GM12878 (cell line): ENCODE data around the gene BCR. TPM values are rescaled to one million over a fixed set of nuclear protein-coding genes. Genes with fewer than 3 reads are reported as not detected.

Experiments used
- ATAC-seq: fragments of 200-7000 bp; cut with Tn5 transposase; 3 replicates; pipeline ENCODE4 v1.9.1; 2020; ENCODE audit warnings: mild to moderate bottlenecking, moderate library complexity
- BruUV-seq: library from RNA; stranded (reverse); fragments of 400-500 nt; replicated peaks from 2 replicates; lab custom pipeline; 2021; lab: Mats Ljungman, UMichigan
- CTCF ChIA-PET: fragments of 300-600 bp; sonication (Branson Sonifier 250); formaldehyde crosslinking; extraction: SDS; loops from one replicate; lab custom pipeline; 2021; ENCODE audit warnings: inconsistent platforms; lab: Yijun Ruan, JAX
- POLR2A ChIA-PET: fragments of 350-600 bp; formaldehyde crosslinking; extraction: SDS; loops from one replicate; lab custom pipeline; 2021; ENCODE audit warnings: inconsistent platforms; lab: Charles Lee
- RAD21 ChIA-PET: fragments of 300-600 bp; sonication (Branson Sonifier 250); formaldehyde crosslinking; loops from one replicate; lab custom pipeline; 2023; ENCODE audit warnings: antibody characterized with exemption; ENCODE audit not compliant: unreplicated experiment; lab: Charles Lee
- SMC1A ChIA-PET: fragments of 300-600 bp; sonication (Branson Sonifier 250); formaldehyde crosslinking; loops from one replicate; lab custom pipeline; 2023; ENCODE audit not compliant: unreplicated experiment, uncharacterized antibody; lab: Charles Lee
- DNase-seq: peaks from one replicate; pipeline ENCODE4 v3.0.0-alpha.2; 2011; ENCODE audit warnings: low read depth, low spot score
- FAIRE-seq: peaks from 3 replicates; lab custom pipeline; 2011; peaks lifted over from hg19 to GRCh38; lab: Jason Lieb, UNC
- H2AFZ ChIP-seq: 2 replicates; pipeline ENCODE4 v1.6.0; 2011; ENCODE audit warnings: low read depth, low read length, control low read depth; ENCODE audit not compliant: control insufficient read depth
- H3K27ac ChIP-seq: 2 replicates; pipeline ENCODE4 v1.5.1; 2011; ENCODE audit warnings: control low read depth; ENCODE audit not compliant: control insufficient read depth, insufficient read depth
- H3K27me3 ChIP-seq, 2 experiments: replicated peaks in 1 of 2; 2 replicates each; pipeline versions ENCODE4 v1.6.0 to v1.6.1; 2011; ENCODE audit warnings: low read length in 1 of 2; ENCODE audit not compliant: control insufficient read depth in 2 of 2, insufficient read depth in 2 of 2
- H3K36me3 ChIP-seq, 2 experiments: 2 replicates each; pipeline ENCODE4 v1.5.1; 2011; ENCODE audit warnings: low read length in 1 of 2; ENCODE audit not compliant: control insufficient read depth in 2 of 2, insufficient read depth in 2 of 2
- H3K4me1 ChIP-seq: 2 replicates; pipeline ENCODE4 v1.6.1; 2011; ENCODE audit warnings: mild to moderate bottlenecking, low read length, moderate library complexity, mixed read lengths; ENCODE audit not compliant: control insufficient read depth, insufficient read depth
- H3K4me2 ChIP-seq: 2 replicates; pipeline ENCODE4 v1.6.0; 2011; ENCODE audit warnings: control low read depth; ENCODE audit not compliant: control insufficient read depth, insufficient read depth
- H3K4me3 ChIP-seq: fragments of 200-600 bp; sonication (generic); 2 replicates; pipeline ENCODE4 v1.5.1; 2016
- H3K79me2 ChIP-seq: 2 replicates; pipeline ENCODE4 v1.6.0; 2011; ENCODE audit warnings: low read length; ENCODE audit not compliant: control insufficient read depth, insufficient read depth
- H3K9ac ChIP-seq: 2 replicates; pipeline ENCODE4 v1.8.0; 2011; ENCODE audit warnings: low read length, control low read depth, mixed read lengths; ENCODE audit not compliant: control insufficient read depth, insufficient read depth
- H3K9me3 ChIP-seq: replicated peaks from 3 replicates; pipeline ENCODE4 v1.5.1; 2011; ENCODE audit warnings: mild to moderate bottlenecking, low read length; ENCODE audit not compliant: control insufficient read depth, insufficient read depth
- H4K20me1 ChIP-seq: 2 replicates; pipeline ENCODE4 v1.6.0; 2011; ENCODE audit not compliant: control insufficient read depth, insufficient read depth
- CREM ChIP-seq: IDR thresholded peaks from 2 replicates; pipeline ENCODE4 v1.6.1; 2014; ENCODE audit warnings: antibody characterized with exemption, low read depth
- EZH2 ChIP-seq: IDR thresholded peaks from 2 replicates; pipeline ENCODE4 v1.6.1; 2012; ENCODE audit warnings: low read depth, mild to moderate bottlenecking, control low read depth, inconsistent platforms, low read length, borderline replicate concordance; ENCODE audit not compliant: control insufficient read depth
- IKZF1 ChIP-seq: fragments of 450-650 bp; conservative IDR thresholded peaks from 2 replicates; pipeline ENCODE4 v1.6.1; 2017; ENCODE audit warnings: antibody characterized with exemption, mild to moderate bottlenecking
- JUND ChIP-seq: IDR thresholded peaks from 2 replicates; pipeline ENCODE4 v1.6.1; 2012; ENCODE audit warnings: low read depth, mild to moderate bottlenecking, low read length, improper control_type of control experiment, moderate library complexity
- NRF1 ChIP-seq: conservative IDR thresholded peaks from 2 replicates; pipeline ENCODE4 v1.6.1; 2011; ENCODE audit warnings: mild to moderate bottlenecking, low read depth, low read length, improper control_type of control experiment
- STAT1 ChIP-seq: fragments of 450-650 bp; conservative IDR thresholded peaks from 2 replicates; pipeline ENCODE4 v1.6.1; 2014; ENCODE audit warnings: antibody characterized with exemption, mild to moderate bottlenecking
- WGBS: methylation state at CpG from one replicate; pipeline ENCODE4 v1.1.6; 2016; ENCODE audit warnings: low lambda C conversion rate; ENCODE audit not compliant: insufficient replicate concordance, insufficient coverage; ENCODE audit errors: missing lambda C conversion rate; 5-methylcytosine and 5-hydroxymethylcytosine counted together
- in situ Hi-C: fragments of 300-500 bp; cut with MboI; formaldehyde crosslinking; loops from 9 replicates; pipeline ENCODE4 v1.14.3; 2018; ENCODE audit warnings: mixed read lengths
- intact Hi-C: fragments of 100-400 bp; cut with micrococcal nuclease; formaldehyde crosslinking; loops from one replicate; pipeline ENCODE4 v1.14.2; 2022; ENCODE audit not compliant: unreplicated experiment
- polyA plus RNA-seq, 11 experiments: library from polyadenylated mRNA; depleted of rRNA in 4 of 11; unstranded in 6 of 11; stranded (reverse) in 5 of 11; fragments of >200 nt; fragmentation: Nextera tagmentation in 4 of 11; fragmentation: Illumina TruSeq in 1 of 11; extraction: Ambion mirVana in 4 of 11; extraction: Trizol in 1 of 11; gene quantifications; 1 replicate in 1 of 11; 2 replicates in 10 of 11; pipeline versions ENCODE4 v1.2.1 to v1.2.3, GENCODE V29; 2011 to 2016; ENCODE audit warnings: inconsistent platforms in 2 of 11, missing spikeins in 2 of 11, low read depth in 1 of 11
- total RNA-seq, 4 experiments: library from RNA; depleted of rRNA in 3 of 4; stranded (reverse); fragments of >200 nt in 3 of 4; fragmentation: Illumina TruSeq in 1 of 4; extraction: Trizol in 1 of 4; gene quantifications; 2 replicates each; pipeline versions ENCODE4 v1.2.1 to v1.2.3, GENCODE V29; 2013 to 2021
- TF ChIP-seq, protein P1 (sequence below): IDR thresholded peaks from 2 replicates; pipeline ENCODE4 v1.6.1; 2012; ENCODE audit warnings: improper control_type of control experiment, low read depth, low read length; ENCODE audit not compliant: insufficient replicate concordance
- TF ChIP-seq, protein P2 (sequence below): IDR thresholded peaks from 2 replicates; pipeline ENCODE4 v1.6.1; 2012; ENCODE audit warnings: low read depth, low read length, improper control_type of control experiment
- TF ChIP-seq, protein P3 (sequence below): fragments of 450-650 bp; IDR thresholded peaks from 2 replicates; pipeline ENCODE4 v1.6.1; 2017; ENCODE audit warnings: mild to moderate bottlenecking, moderate library complexity

BCR gene
- total and polyA plus RNA-seq, 10 of the 15 experiments (the other 5 are each of a cell fraction or from before 2014, with no cell fraction given) = 1.7 to 64.7 (median 18.4) TPM

DNA sequence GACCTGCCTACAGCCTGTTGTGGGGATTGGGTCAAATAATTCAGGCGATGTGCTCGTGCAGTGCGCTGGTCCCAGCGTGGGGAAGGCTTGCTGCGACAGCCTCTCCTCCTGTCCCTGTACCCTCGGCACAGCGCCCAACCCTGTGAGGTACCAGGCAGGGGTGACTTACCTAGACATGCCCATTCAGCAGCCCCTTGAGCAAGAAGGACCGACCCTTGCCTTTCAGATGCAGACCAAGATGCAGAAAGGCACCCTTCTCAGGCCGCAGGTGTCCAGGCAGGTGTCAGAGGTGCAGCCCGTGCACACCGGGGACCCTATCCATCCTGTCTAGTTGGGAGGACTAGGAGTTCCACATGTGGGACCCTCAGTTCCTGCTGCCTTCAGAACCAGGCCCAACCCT is 102.7 kb downstream of the BCR start:
- in situ Hi-C loops = loop anchor here (5.0 to 25.0 kb wide), 2 partner anchors 316 to 471 kb away; no protein-coding TSS in a partner anchor
- Histone ChIP-seq H3K36me3 (peaks cover 4 to 24% of the 10 kb centered on the region in 2 experiments; a peak in 3 of 4 replicates), H3K4me3 (no peak overlapping the region), H3K9me3 (no peaks in the 10 kb centered on the region), H3K4me1 (peaks cover 11% of the 10 kb centered on the region), H3K9ac (no peak overlapping the region), H3K4me2 (no peak overlapping the region), H3K27me3 (no peaks in the 10 kb centered on the region), H3K79me2 (no peaks in the 10 kb centered on the region), H3K27ac (no peak overlapping the region), H2AFZ (no peak overlapping the region), H4K20me1 (no peaks in the 10 kb centered on the region)
- 84% methylated on average over 11 of the region's 11 CpGs for WGBS
- POLR2A ChIA-PET = no interaction called here
- intact Hi-C loops = no loop called here
- ATAC-seq (no peak), FAIRE-seq (no peak), DNase-seq (no peak)
- RAD21 ChIA-PET = interaction anchor here (0.9 to 6.0 kb wide), 6 partner anchors 90 to 323 kb away, joined by 4 to 167 read pairs (median 6); partner anchors contain the start of gene BCR
- no TSS peak for BruUV-seq
- SMC1A ChIA-PET = interaction anchor here (1.2 to 3.1 kb wide), 6 partner anchors 30 to 323 kb away, joined by 3 to 57 read pairs (median 12); partner anchors contain the start of gene BCR
- CTCF ChIA-PET = interaction anchor here (1.5 to 5.3 kb wide), 12 partner anchors 10 to 324 kb away, joined by 6 to 209 read pairs (median 10); partner anchors contain the start of genes BCR and RSPH14
- TF ChIP-seq, protein P1, sequence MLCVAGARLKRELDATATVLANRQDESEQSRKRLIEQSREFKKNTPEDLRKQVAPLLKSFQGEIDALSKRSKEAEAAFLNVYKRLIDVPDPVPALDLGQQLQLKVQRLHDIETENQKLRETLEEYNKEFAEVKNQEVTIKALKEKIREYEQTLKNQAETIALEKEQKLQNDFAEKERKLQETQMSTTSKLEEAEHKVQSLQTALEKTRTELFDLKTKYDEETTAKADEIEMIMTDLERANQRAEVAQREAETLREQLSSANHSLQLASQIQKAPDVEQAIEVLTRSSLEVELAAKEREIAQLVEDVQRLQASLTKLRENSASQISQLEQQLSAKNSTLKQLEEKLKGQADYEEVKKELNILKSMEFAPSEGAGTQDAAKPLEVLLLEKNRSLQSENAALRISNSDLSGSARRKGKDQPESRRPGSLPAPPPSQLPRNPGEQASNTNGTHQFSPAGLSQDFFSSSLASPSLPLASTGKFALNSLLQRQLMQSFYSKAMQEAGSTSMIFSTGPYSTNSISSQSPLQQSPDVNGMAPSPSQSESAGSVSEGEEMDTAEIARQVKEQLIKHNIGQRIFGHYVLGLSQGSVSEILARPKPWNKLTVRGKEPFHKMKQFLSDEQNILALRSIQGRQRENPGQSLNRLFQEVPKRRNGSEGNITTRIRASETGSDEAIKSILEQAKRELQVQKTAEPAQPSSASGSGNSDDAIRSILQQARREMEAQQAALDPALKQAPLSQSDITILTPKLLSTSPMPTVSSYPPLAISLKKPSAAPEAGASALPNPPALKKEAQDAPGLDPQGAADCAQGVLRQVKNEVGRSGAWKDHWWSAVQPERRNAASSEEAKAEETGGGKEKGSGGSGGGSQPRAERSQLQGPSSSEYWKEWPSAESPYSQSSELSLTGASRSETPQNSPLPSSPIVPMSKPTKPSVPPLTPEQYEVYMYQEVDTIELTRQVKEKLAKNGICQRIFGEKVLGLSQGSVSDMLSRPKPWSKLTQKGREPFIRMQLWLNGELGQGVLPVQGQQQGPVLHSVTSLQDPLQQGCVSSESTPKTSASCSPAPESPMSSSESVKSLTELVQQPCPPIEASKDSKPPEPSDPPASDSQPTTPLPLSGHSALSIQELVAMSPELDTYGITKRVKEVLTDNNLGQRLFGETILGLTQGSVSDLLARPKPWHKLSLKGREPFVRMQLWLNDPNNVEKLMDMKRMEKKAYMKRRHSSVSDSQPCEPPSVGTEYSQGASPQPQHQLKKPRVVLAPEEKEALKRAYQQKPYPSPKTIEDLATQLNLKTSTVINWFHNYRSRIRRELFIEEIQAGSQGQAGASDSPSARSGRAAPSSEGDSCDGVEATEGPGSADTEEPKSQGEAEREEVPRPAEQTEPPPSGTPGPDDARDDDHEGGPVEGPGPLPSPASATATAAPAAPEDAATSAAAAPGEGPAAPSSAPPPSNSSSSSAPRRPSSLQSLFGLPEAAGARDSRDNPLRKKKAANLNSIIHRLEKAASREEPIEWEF = no peak
- TF ChIP-seq, protein P2, sequence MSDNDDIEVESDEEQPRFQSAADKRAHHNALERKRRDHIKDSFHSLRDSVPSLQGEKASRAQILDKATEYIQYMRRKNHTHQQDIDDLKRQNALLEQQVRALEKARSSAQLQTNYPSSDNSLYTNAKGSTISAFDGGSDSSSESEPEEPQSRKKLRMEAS = no peak
- TF ChIP-seq EZH2 (no peak), CREM (no peak), IKZF1 (no peak), NRF1 (no peak), STAT1 (no peak), JUND (no peak)
- TF ChIP-seq, protein P3, sequence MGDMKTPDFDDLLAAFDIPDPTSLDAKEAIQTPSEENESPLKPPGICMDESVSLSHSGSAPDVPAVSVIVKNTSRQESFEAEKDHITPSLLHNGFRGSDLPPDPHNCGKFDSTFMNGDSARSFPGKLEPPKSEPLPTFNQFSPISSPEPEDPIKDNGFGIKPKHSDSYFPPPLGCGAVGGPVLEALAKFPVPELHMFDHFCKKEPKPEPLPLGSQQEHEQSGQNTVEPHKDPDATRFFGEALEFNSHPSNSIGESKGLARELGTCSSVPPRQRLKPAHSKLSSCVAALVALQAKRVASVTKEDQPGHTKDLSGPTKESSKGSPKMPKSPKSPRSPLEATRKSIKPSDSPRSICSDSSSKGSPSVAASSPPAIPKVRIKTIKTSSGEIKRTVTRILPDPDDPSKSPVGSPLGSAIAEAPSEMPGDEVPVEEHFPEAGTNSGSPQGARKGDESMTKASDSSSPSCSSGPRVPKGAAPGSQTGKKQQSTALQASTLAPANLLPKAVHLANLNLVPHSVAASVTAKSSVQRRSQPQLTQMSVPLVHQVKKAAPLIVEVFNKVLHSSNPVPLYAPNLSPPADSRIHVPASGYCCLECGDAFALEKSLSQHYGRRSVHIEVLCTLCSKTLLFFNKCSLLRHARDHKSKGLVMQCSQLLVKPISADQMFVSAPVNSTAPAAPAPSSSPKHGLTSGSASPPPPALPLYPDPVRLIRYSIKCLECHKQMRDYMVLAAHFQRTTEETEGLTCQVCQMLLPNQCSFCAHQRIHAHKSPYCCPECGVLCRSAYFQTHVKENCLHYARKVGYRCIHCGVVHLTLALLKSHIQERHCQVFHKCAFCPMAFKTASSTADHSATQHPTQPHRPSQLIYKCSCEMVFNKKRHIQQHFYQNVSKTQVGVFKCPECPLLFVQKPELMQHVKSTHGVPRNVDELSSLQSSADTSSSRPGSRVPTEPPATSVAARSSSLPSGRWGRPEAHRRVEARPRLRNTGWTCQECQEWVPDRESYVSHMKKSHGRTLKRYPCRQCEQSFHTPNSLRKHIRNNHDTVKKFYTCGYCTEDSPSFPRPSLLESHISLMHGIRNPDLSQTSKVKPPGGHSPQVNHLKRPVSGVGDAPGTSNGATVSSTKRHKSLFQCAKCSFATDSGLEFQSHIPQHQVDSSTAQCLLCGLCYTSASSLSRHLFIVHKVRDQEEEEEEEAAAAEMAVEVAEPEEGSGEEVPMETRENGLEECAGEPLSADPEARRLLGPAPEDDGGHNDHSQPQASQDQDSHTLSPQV = no peak
